GM18873 (cell line): ENCODE results near the gene SDK2.
A peak's percentile ranks its signal among the peaks of the same experiment; 100 is the strongest.

Experiments used
- ATAC-seq: cut with Tn5 transposase; IDR thresholded peaks from one replicate; pipeline ENCODE4 v1.9.1; 2021; ENCODE audit warnings: mild to moderate bottlenecking, moderate library complexity, moderate number of reproducible peaks; ENCODE audit not compliant: unreplicated experiment, low FRiP score

The SDK2 gene

GRCh38 chr17:73592501-73592961 is 51.7 kb downstream of the SDK2 start:
- ATAC-seq = no peak

DNA sequence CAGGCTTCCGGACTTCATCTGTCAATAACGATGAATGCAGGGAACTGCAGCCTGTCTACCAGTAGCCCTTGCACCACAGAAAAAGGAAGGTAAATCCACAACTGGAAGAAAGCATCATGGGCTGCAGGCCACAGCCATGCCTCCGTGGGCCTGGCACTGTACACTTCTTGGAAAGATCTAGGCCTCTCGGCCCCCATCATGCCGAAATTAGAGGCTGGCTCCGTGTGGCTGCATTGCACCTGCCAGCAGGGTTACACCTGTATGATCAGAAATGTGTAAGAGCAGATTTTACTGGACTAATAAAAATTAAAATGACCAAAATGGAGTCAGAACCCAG is 52.2 kb downstream of the SDK2 start:
- no peak for ATAC-seq

DNA sequence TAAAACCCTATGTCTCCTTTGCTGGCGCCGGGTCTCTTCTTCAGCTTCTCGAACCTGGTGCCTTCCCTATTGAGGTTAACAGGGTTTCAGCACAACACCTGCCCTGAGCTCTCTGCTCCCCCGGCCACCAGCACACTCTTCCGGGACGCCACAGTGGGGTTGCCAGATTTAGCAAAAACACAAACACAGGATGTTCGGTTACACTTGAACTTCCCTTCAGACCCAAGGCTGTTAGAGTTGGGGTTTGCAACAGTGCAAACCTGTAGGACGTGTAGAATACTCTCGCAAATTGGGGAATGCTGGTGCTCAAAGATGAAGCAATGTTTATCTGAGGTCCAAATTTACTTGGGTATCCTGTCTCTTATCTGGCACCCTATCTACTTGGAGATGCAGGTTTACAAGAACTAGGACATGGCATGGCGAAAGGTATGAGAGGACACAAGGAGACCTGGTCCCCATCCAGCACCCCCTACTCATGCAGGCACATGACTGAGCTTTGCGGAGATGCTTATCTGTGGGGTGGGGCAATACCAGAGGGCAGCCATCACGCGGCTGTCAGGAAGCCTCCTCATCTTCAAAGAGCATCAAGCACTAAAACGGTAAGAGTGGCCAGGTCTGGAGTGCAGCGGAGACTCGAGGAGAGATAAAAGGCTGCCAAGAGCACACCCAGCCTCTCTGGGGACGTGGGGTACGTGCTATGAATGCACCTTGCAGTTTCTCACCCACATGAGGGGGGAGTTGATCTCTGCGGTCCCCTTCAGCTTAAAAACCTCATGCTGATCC is 52.8 kb downstream of the SDK2 start:
- peak; percentile 62 for ATAC-seq

- no peak for ATAC-seq
Measured at GRCh38 chr17:73589363-73589980, 54.8 kb downstream of the SDK2 start.

- ATAC-seq = no peak
Measured at GRCh38 chr17:73588891-73589290, 55.4 kb downstream of the SDK2 start.

DNA sequence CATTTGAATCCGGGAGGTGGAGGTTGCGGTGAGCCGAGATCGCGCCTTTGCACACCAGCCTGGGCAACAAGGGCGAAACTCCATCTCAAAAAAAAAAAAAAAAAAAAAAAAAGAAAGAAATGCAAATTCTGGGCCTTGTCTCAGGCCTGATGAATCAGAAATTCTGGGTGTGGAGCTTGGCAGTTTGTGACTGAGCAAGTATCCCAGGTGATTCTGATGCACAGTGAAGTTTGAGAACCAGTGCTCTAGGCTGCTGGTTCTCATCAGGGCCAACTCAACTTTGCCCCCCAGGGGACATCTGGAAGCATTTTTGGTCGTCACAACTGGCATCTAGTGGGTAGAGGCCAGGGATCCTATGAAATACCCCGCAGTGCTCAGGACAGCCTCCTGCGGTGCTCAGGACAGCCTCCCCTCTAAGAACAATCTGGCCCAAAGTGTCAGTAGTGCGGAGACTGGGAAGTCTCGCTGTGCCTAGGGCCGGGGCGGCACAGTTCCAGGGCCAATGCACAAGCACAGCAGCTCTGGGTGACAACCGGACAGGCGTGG is 55.9 kb downstream of the SDK2 start:
- ATAC-seq = no peak

DNA sequence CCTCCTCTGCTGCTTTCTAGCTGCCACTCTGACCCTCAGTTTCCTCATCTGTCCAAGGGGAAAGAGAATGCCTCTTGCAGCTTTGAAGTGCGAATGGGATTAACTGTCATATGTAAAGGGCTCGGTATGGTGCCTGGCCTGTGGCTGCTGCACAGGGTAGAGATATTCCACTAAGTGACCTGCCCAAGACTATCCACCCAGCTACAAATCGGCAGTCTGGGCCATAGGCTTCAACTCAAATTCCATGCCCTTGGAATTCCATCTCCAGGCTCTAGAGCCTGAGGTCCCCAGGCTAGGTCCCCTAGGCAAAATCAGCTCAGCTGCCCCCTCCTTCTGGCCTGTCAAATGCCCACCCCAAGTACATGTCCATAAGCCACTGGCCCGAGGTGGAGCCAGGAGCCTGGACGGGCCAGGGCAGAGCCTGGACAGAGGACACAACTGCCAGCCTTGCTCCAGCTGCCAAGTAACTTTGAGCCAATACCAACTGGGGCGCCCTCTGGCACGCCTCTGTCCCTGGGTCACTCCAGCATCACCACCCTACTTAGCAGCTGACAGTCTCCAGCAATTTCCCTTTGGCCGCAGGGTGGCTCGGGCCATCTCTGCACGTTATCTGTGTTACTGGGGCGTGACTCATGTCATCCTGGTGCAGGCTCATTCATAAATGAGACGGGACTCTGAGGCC is 57.2 kb downstream of the SDK2 start:
- no peak for ATAC-seq

DNA sequence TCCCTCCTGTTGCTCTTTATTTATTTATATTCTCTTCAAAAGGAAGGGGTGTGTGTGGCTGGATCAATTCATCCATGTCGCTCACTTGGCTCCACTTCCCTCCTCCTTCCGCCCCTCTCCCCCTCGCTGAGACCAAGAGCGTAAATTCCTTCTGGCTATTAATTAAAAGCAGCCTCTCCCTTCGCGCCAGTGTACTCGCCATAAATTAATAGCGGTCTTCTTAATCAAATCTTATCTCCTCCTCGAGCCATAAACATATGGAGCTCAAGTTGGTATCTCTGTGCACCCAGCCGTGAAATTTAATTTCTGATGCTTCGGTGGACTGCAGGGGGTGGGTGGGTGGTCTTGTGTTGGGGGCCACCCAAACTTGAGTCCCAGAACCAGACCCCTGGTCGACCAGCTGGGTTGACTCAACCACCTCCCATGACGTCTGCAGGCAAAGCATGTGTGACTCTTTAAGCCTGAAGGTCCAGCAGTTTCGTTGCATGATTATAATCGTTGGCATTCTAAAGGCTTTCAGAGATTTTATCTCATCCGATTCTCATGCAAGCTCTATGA is 57.9 kb downstream of the SDK2 start:
- ATAC-seq = no peak

DNA sequence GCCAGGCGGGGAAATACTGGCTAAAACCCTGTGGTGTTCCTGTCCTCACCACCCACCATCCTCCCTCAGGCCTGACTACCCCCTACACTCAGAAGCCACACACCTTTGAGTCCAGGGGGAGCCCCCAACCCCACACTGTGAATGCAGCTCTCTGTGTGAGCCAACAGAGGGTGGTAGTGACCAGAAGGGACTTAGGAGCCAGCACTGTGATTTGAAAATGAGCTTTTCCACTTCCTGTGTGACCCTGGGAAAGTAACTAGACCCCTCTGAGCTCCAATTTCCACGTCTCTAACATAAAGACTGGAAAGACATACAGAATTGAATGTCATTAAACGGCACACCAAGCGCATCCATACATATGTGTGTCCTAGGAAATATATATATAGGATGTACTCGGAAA is 58.7 kb downstream of the SDK2 start:
- no peak for ATAC-seq

DNA sequence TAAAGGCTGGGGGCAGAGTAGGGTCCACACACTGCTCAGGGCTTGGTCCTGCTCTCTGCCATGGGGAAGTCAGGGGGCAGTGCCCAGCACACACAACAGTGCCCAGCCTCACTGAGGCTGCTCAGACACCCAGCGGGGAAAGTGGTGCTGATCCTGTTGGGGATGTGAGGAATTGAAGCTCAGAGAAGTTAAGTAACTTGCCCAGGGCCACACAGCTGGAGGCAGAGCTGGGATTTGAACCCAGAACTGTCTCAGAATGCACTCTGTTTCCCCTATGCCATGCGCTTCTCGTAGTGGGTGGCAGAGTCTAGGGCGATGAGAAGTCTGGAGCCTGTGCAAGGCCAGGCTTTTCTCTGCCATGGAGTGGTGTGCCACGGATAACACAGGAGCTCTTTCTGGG is 59.3 kb downstream of the SDK2 start:
- ATAC-seq = no peak

DNA sequence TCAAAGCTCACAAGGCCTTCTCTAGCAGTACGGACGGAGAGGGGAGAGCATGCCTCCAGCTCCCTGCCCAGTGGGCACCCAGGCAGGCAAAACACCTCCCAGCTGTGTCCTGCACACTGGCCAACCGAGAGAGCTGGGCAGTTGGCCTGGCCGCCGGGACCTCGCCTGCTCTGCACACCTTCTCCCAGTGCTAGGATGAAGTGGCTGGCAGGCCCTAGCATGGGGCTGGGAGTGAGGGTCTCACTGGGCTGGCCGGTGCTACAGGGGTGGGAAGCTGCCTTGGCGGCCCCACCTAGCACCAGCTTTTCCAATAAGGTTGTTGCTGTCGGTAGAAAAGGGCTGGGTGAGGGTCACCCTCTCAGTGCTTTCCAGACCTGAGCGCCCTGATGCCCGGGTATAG is 60.2 kb downstream of the SDK2 start:
- ATAC-seq = no peak

DNA sequence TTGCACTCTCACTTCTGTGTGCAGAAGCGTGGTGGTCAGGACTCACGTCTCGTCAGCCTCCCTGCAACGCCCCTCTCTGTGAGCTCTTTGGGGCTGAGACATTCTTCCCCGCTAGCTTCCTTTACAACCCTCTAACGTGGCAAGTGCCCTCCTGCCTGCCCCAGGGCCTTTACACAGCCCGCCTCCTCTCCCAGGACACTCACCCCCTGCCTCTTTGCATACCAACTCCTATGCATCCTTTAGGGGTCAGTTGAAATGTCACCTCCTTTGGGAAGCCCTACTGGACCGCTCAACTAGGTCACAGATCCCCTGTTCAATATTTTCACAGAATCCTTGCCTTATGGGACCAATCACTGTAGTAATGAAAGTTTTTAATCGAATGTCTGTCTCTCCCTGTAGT is 61.4 kb downstream of the SDK2 start:
- no peak for ATAC-seq

GRCh38 chr17:73582359-73582758 is 61.9 kb downstream of the SDK2 start:
- no peak for ATAC-seq

DNA sequence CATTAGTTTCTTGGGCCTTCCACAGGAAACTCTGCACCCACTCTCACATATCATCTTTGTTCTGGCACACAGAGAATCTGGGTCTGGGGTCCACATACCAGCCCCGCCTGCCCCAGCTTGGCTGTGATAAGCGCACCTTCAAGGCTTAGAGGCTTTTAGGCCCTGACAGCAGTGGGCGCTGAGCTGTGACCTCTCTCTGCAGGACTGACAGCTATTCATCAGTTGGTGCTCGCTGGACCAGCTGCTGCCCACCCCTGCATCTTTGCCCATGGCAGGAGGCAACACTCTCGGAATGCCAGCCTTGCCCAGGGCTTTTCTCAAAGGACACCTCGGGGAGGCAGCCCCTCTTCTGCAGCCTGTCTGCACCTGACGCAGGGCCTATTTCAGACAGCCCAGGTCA is 62.9 kb downstream of the SDK2 start:
- ATAC-seq = no peak

DNA sequence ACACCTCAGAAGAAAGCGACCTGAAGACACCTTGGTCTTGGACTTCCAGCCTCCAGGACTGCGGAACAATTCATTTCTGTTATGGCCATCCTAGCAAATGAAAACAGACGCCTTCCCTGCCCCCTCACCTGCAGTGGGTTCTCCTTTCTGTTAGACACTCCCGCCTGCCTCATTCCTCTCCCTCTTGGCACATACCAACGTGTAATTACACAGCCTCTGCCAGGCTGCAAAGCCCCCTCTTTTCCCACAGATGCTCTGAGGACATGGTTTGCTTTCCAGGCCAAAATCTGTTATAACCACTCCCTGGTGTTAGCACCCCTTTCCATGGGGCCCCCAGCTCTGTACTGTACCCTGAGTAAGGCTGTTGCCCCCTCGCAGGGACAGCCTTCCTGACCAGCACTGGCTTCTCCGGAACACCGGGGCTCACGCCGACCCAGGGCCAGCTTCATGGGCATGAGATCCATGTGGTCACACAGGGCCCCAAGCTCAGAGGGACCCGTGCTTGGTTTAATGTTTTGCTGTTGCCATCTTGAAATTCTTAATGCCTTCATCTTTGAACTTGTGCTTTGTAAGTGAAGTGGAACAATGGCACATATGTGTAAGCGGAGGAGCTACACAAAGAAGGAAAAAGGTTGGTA is 64.1 kb downstream of the SDK2 start:
- no peak for ATAC-seq

GRCh38 chr17:73576556-73577098 is 67.6 kb downstream of the SDK2 start:
- no peak for ATAC-seq

GRCh38 chr17:73575470-73576221 is 68.6 kb downstream of the SDK2 start:
- no peak for ATAC-seq

- no peak for ATAC-seq
Measured at GRCh38 chr17:73571511-73572130, 72.6 kb downstream of the SDK2 start.

DNA sequence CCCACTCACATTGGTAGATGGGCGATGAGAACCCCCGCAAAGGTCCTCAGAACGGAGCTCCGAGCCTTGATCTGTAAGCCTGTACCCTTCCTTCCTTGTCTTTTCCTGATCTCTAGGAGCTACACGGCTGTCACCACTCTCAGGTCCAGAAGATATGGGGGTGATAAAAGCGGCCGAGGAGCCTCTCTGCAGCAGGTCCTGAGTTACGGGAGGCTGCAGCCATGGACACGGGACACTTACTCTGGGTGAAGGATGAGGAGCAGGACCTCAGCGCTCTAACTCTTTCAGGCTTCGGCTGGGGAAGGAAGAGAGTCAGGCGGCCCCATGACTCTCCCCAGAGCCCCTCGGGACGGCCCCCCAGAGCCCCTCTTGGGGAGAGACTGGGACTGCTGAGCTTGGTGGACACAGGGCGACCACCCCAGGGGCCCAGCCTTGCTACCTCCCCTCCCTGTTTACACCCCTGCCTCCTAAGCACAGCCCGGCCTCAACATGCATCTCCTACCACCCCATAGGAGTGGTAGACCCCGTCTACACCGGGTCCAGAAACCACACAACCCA is 74.4 kb downstream of the SDK2 start:
- ATAC-seq = no peak
